HG02571 (cell line): Measurements from ENCODE around the gene ATRN.
A peak's percentile ranks its signal among the peaks of the same experiment; 100 is the strongest.
"Not testable (repeated sequence)": the region's sequence is repeated elsewhere in the genome, so short reads cannot be mapped to it uniquely, and the experiment has no call there.

Experiments
- ATAC-seq: cut with Tn5 transposase; IDR thresholded peaks from one replicate; pipeline ENCODE4 v1.9.1; 2021; ENCODE audit warnings: mild to moderate bottlenecking, moderate library complexity; ENCODE audit not compliant: unreplicated experiment

The ATRN gene

GRCh38 chr20:3470627-3471396 lies at the start of gene ATRN:
ATRN (plus strand) TSS chr20:3471018; CDS start chr20:3471108, 90 bp downstream.
- ATAC-seq: peak; percentile 72

DNA sequence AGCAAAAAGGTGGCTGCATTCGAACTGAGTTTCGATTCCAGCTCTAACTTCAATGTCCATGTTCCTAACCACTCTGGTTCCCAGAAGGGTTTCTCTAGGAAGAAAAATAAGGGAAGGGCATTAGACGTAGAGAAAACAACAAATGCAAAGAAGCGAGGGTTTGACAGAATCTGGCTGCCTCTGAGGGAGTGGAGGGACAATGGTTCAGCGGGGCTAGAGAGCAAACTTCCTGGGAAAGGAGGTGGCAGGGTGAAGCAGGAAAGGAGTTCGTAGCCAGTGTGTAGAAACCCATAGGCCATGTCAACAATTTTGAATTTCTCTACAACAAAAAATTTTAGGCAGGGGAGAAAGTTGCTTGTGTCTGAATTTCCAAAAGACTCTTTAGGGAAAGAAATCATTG lies 48.8 kb upstream of the ATRN start:
- ATAC-seq: no peak

GRCh38 chr20:3423126-3423525 lies 47.7 kb upstream of the ATRN start:
- ATAC-seq: no peak

DNA sequence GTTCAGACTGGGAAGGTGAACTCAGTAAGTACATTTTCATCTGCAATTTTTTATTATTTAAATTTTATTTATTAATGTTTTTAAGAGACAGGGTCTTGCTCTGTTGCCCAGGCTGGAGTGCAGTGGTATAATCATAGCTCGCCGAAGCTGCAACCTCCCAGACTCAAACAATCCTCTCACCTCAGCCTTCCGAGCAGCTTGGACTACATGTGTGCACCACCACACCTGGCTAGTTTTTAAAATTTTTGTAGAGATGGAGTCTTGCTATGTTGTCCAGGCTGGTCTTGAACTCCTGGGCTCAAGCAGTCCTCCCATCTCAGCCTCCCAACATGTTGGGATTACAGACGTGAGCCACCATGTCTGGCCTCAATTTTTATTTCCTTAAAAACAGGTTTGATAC lies 44.1 kb upstream of the ATRN start:
- not testable (repeated sequence) for ATAC-seq

DNA sequence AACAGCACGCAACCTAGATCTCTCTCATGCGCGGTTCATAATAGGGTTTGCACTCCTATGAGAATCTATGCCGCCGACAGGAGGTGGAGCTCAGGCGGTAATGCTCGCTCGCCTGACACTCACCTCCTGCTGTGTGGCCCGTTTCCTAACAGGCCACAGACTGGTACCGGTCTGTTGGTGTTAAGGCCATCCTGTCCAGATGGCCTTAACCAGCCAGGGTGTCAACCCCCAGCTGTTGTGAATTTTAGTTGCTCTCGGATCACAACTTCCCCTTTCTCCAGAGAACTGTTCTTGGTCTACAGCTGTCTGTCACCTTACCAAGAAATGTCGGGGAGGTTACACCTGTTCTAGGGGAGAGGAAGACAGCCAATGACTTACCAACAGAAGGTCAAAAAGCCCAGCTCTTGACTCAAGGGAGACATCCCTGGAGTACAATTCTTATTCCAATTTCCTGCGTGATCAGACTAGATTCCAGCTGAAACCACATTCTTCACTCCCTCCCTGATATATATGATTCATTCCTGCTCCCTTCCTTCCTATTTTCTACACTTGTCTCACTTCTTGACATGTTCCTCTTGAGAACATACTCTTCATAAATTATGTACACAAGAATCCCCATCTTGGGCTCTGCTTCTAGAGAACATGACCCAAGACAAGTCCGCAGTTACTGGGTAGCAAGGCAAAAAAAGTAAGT lies 40.3 kb upstream of the ATRN start:
- ATAC-seq: no peak

GRCh38 chr20:3431109-3431508 lies 39.7 kb upstream of the ATRN start:
- ATAC-seq: no peak

GRCh38 chr20:3432844-3433243 lies 38.0 kb upstream of the ATRN start:
- no peak for ATAC-seq

GRCh38 chr20:3433744-3434143 lies 37.1 kb upstream of the ATRN start:
- ATAC-seq: no peak

GRCh38 chr20:3434232-3434631 lies 36.6 kb upstream of the ATRN start:
- ATAC-seq: no peak

DNA sequence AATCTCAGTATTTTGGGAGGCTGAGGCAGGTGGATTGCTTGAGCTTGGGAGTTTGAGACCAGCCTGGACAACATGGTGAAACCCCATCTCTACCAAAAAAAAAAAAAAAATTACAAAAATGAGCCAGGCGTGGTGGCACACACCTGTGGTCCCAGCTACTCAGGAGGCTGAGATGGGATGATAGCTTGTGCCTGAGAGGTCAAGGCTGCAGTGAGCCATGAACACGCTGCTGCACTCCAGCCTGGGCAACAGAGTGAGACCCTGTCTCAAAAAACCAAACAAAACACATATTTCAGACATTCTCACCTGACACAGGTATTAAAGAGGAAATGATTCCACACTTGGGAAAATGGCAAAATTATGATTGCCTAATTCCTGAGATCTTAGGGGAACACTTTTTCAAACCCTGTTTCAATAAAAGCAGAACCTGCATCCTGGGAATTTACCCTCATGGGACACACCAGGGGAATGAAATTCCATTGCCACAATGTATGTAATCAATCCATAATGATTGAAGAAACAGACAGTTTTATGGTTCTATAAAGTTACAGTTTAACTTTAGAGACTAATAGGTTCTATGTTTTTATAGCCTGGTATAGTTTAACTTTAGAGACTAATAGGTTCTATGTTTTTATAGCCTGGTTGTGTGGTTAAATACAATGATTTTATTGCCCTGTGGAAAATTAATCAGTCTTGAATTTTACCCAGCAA lies 33.8 kb upstream of the ATRN start:
- no peak for ATAC-seq

DNA sequence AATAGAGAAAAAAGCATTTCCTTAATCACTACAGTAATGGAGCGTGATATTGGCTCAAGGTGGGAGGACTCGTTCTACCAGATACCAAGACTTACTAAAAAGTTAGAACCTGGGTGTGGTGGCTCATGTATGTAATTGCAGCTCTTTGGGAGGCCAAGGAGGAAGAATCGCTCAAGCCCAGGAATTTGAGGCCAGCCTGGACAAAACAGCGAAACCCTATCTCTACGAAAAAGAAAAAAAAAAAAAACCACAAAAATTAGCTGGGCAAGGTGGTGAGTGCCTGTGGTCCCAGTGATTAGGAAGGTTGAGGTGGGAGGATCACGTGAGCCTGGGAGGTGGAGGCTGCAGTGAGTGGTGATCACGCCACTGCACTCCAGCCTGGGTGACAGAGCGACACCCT lies 24.0 kb upstream of the ATRN start:
- ATAC-seq: no peak

DNA sequence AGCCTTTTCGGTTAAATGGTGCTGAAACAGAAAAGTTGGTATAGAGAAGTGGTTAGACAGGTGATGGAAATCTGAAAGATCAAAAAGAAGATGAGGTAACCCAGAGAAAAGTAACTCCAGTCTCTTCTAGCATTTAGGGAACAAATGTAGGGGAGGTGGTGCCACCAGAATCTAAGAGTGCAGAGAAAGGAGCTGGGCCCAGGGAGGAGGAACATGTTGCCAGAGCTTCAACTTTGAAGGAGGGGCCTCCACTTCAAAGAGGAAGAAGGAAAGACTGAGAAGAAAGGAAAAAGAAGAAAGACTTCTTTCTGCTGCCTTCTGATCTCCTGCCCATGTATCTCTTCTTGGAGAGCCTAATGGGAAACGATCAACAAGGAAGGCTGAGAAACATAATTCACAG lies 23.5 kb upstream of the ATRN start:
- ATAC-seq: no peak

DNA sequence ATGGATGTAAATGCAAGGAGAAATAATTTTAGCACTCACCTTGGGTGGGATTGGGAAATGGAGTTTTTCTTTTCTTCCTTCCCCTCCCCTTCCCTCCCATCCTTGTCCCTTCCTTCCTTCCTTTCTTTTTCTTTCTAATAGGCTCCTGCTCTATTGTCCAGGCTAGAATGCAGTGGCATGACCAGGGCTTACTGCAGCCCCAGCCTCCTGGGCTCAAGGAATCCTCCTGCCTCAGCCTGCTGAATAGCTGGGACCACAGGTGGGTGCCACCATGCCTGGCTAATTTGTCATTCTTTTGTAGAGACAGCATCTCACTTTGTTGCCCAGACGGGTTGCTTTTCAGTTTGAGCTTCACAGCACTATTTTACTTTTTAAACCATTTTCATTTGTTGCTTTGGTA lies 21.5 kb upstream of the ATRN start:
- ATAC-seq: no peak

DNA sequence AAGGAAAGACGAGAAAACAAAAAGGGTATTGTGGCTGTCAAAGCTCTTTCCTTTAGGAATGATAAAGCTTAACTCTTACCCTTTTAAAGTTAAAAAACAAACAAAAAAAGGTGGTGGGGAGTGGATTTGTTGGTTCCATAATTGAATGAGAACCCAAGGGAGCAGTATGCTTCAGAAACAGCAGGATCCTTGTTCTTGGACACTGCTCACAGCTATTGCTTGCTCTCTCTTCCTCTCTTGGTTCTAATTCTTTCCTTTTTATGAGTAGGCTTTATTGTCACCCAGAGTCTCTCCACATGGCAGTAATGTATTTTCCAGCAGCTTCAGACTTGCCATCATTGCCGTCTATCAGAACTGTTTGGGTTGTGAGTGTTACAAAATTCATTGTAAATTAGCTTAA lies 18.7 kb upstream of the ATRN start:
- no peak for ATAC-seq

GRCh38 chr20:3452690-3453089 lies 18.1 kb upstream of the ATRN start:
- no peak for ATAC-seq

- ATAC-seq: no peak
Measured at GRCh38 chr20:3454831-3455230, 16.0 kb upstream of the ATRN start.

DNA sequence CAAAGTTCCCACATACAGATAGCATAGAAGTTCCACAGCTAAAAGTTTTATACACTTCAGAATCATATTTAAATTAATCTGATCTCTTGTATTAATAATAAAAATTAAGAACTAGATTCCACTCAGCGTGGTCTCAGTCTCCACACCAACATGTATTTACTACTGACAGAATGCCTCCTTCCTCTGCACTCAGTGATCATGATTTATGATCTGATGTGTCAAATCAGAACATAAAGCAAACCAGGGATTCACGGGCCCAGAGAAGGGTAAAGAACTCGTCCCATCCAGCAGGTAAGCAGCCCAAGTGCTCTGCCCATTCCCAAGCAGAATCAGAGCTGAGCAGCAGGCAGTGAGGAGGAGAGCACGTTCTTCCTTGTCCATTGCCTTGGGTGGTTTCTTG lies 14.2 kb upstream of the ATRN start:
- ATAC-seq: no peak

DNA sequence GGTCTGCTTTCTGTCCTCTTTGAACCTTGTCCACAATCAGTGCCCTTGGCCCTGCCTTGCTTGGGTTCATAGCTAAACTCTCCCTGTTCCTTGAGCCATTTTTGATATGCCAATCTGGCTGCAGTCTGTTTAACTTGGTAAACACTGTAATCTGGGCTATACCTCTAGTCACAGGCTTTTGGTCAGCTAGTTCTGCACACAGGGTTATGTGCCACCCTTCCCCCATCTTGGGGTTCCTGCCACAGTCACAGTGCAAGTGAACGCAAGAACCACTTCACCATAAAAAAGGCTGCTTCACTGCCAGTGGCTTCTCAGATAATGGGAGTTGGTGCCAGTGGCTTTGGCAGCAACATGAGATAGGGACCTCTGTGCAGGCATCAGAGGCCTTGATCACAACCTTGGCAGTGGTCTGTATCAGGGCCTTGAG lies 10.9 kb upstream of the ATRN start:
- ATAC-seq: no peak

- no peak for ATAC-seq
Measured at GRCh38 chr20:3461211-3461771, 9.5 kb upstream of the ATRN start.

DNA sequence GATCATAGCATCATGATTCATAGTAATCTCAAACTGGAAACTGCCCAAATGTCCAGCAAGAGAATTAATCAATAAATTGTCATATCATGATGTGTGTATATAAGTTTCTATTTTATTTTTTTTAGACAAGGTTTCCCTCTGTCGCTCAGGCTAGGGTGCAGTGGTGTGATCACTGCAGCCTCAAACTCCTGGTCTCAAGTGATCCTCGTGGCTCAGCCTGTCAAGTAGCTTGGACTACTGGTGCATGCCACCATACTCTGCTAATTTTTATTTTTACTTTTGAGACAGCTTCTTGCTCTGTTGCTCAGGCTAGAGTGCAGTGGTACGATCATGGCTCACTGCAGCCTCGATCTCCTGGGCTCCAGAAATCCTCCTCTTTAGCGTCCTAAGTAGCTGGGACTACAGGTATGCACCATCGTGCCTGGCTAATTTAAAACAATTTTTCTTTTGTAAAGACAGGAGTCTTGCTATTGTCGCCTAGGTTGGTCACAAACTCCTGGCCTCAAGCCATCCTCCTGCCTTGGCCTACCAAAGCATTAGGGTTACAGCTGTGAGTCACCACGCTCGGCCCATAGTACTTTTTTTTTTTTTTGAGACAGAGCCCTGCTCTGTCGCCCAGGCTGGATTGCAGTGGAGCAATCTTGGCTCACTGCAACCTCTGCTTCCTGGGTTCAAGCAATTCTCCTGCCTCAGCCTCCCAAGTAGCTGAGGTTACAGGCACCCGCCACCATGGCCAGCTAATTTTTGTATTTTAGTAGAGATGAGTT lies 8.7 kb upstream of the ATRN start:
- ATAC-seq: no peak

DNA sequence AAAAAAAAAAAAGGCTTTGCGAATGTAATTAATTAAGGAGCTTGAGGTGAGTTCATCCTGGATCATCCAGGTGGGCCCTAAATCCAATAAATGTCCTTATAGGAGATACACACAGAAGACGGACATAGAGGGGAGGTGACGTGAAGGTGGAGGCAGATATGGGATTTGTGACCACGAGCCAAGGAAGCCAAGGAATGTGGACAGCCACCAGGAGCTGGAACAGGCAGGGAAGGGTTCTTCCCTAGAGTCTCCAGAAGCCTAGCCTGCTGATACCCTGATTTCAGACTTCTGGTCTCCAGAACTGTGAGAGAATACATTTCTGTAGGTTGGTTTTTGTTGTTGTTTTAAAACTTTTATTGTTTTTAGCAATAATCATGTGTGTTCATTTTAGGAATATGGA lies 6.7 kb upstream of the ATRN start:
- no peak for ATAC-seq
